BE2C (cell line): ENCODE results near the gene ASTN2.

ENCODE experiments used
- DNase-seq: peaks from one replicate; pipeline ENCODE4 v3.0.0-alpha.2; 2020
- H3K27me3 ChIP-seq: fragments of 250-450 bp; sonication (Bioruptor Pico); 2 replicates; pipeline ENCODE4 v1.5.1; 2020; ENCODE audit warnings: mild to moderate bottlenecking
- H3K36me3 ChIP-seq: fragments of 250-450 bp; sonication (Bioruptor Pico); 2 replicates; pipeline ENCODE4 v1.5.1; 2020; ENCODE audit warnings: mild to moderate bottlenecking
- H3K4me1 ChIP-seq: fragments of 250-450 bp; sonication (Bioruptor Pico); 2 replicates; pipeline ENCODE4 v1.5.1; 2020
- H3K4me3 ChIP-seq: 2 replicates; pipeline ENCODE4 v1.5.1; 2011; ENCODE audit warnings: low read depth, low read length
- H3K9me3 ChIP-seq: fragments of 250-450 bp; sonication (Bioruptor Pico); 2 replicates; pipeline ENCODE4 v1.5.1; 2020
- CTCF ChIP-seq: IDR thresholded peaks from 2 replicates; pipeline ENCODE4 v1.5.1; 2012; ENCODE audit warnings: mild to moderate bottlenecking, low read depth, low read length

Gene ASTN2

GRCh38 chr9:117340422-117340821 lies 74.4 kb downstream of the ASTN2 start:
- DNase-seq = no peak
- Histone ChIP-seq H3K4me3 (no peak overlapping the region), H3K4me1 (peaks cover 44% of the 10 kb centered on the region), H3K27me3 (no peaks in the 10 kb centered on the region), H3K36me3 (peaks cover 21% of the 10 kb centered on the region), H3K9me3 (no peaks in the 10 kb centered on the region)
- TF ChIP-seq CTCF = no peak

- H3K36me3 ChIP-seq = peaks cover 15% of the 10 kb centered on the region
- no peaks in the 10 kb centered on the region for H3K9me3 ChIP-seq
- no peak for TF ChIP-seq CTCF
- peaks cover 30% of the 10 kb centered on the region for H3K4me1 ChIP-seq
- no peak overlapping the region for H3K4me3 ChIP-seq
- H3K27me3 ChIP-seq = no peaks in the 10 kb centered on the region
- DNase-seq = no peak
These were observed 78.9 kb downstream of the ASTN2 start for GRCh38 chr9:117335837-117336433.

- H3K4me3 ChIP-seq = no peak overlapping the region
- H3K27me3 ChIP-seq = no peaks in the 10 kb centered on the region
- TF ChIP-seq CTCF = no peak
- no peaks in the 10 kb centered on the region for H3K9me3 ChIP-seq
- H3K36me3 ChIP-seq = peaks cover 12% of the 10 kb centered on the region
- H3K4me1 ChIP-seq = peaks cover 30% of the 10 kb centered on the region
- no peak for DNase-seq
These were observed 80.8 kb downstream of the ASTN2 start for GRCh38 chr9:117334101-117334500.

GRCh38 chr9:117325831-117326230 lies 89.0 kb downstream of the ASTN2 start:
- DNase-seq = peak; percentile 79
- no peaks in the 10 kb centered on the region for H3K9me3 ChIP-seq
- H3K4me1 ChIP-seq = peaks cover 60% of the 10 kb centered on the region
- peaks cover 16% of the 10 kb centered on the region for H3K36me3 ChIP-seq
- no peak for TF ChIP-seq CTCF
- H3K4me3 ChIP-seq = no peak overlapping the region
- no peaks in the 10 kb centered on the region for H3K27me3 ChIP-seq

GRCh38 chr9:117325110-117325731 lies 89.6 kb downstream of the ASTN2 start:
- TF ChIP-seq CTCF = no peak
- no peaks in the 10 kb centered on the region for H3K9me3 ChIP-seq
- DNase-seq = peak; percentile 78
- H3K4me1 ChIP-seq = peaks cover 59% of the 10 kb centered on the region
- peaks cover 19% of the 10 kb centered on the region for H3K36me3 ChIP-seq
- no peak overlapping the region for H3K4me3 ChIP-seq
- no peaks in the 10 kb centered on the region for H3K27me3 ChIP-seq

- Histone ChIP-seq H3K27me3 (no peaks in the 10 kb centered on the region), H3K9me3 (no peaks in the 10 kb centered on the region), H3K4me3 (no peak overlapping the region), H3K4me1 (peaks cover 50% of the 10 kb centered on the region), H3K36me3 (peaks cover 19% of the 10 kb centered on the region)
- no peak for DNase-seq
- TF ChIP-seq CTCF = no peak
These were observed 91.5 kb downstream of the ASTN2 start for GRCh38 chr9:117323390-117323789.
